Fibroblast of lung (primary cell): ENCODE measurements around the gene SPON1. TPM values are rescaled to one million over a fixed set of nuclear protein-coding genes. Genes with fewer than 3 reads are reported as not detected.

Source experiments
- DNase-seq, 2 donors: peaks; one replicate each; pipeline versions ENCODE4 v3.0.0 to v3.0.0-alpha.2; 2010; ENCODE audit warnings: low read depth in 2 of 2
- H2AFZ ChIP-seq: 2 replicates; pipeline ENCODE4 v1.5.1; 2012; ENCODE audit warnings: low read length, control low read depth, inconsistent platforms
- H3K27ac ChIP-seq: 2 replicates; pipeline ENCODE4 v1.5.1; 2011; ENCODE audit warnings: low read length, control low read depth; ENCODE audit not compliant: insufficient read depth
- H3K27me3 ChIP-seq: 2 replicates; pipeline ENCODE4 v1.5.1; 2011; ENCODE audit warnings: mild to moderate bottlenecking, low read length; ENCODE audit not compliant: control insufficient read depth, insufficient read depth
- H3K36me3 ChIP-seq: 2 replicates; pipeline ENCODE4 v1.5.1; 2011; ENCODE audit warnings: low read length; ENCODE audit not compliant: control insufficient read depth, insufficient read depth
- H3K4me1 ChIP-seq: 2 replicates; pipeline ENCODE4 v1.5.1; 2011; ENCODE audit warnings: low read length; ENCODE audit not compliant: control insufficient read depth, insufficient read depth; ENCODE audit errors: extremely low read depth
- H3K4me2 ChIP-seq: 2 replicates; pipeline ENCODE4 v1.5.1; 2011; ENCODE audit warnings: low read length, control low read depth; ENCODE audit not compliant: insufficient read depth; ENCODE audit errors: extremely low read depth
- H3K4me3 ChIP-seq, 4 experiments: fragments of 200-600 bp in 1 of 4; sonication (generic) in 1 of 4; replicated peaks in 1 of 4; 2 replicates each; pipeline ENCODE4 v1.5.1; 2011 to 2016; ENCODE audit warnings: low read length in 4 of 4, low read depth in 3 of 4, mild to moderate bottlenecking in 3 of 4, control low read depth in 2 of 4, inconsistent platforms in 1 of 4, mixed read lengths in 1 of 4; ENCODE audit not compliant: insufficient read depth in 1 of 4; ENCODE audit errors: control extremely low read depth in 1 of 4
- H3K79me2 ChIP-seq: 2 replicates; pipeline ENCODE4 v1.5.1; 2012; ENCODE audit warnings: mild to moderate bottlenecking, low read length, inconsistent platforms; ENCODE audit not compliant: control insufficient read depth, insufficient read depth
- H3K9ac ChIP-seq: 2 replicates; pipeline ENCODE4 v1.5.1; 2011; ENCODE audit warnings: mild to moderate bottlenecking, low read length, control low read depth; ENCODE audit not compliant: insufficient read depth
- H3K9me3 ChIP-seq: 2 replicates; pipeline ENCODE4 v1.5.1; 2012; ENCODE audit warnings: low read depth, low read length; ENCODE audit not compliant: control insufficient read depth, insufficient read depth
- H4K20me1 ChIP-seq: 2 replicates; pipeline ENCODE4 v1.5.1; 2011; ENCODE audit warnings: low read length; ENCODE audit not compliant: control insufficient read depth, insufficient read depth; ENCODE audit errors: extremely low read depth
- EZH2 ChIP-seq: IDR thresholded peaks from 2 replicates; pipeline ENCODE4 v1.5.1; 2012; ENCODE audit warnings: low read length, control low read depth, mild to moderate bottlenecking; ENCODE audit errors: missing control alignments
- polyA plus RNA-seq, 2 donors: library from polyadenylated mRNA; depleted of rRNA in 1 of 2; stranded (reverse) in 1 of 2; unstranded in 1 of 2; fragments of >200 nt; gene quantifications; 2 replicates each; pipeline ENCODE4 v1.2.1, GENCODE V29; 2011 to 2012; ENCODE audit warnings: missing spikeins in 1 of 2
- total RNA-seq: library from RNA; depleted of rRNA; stranded (reverse); fragments of >200 nt; gene quantifications from 2 replicates; pipeline ENCODE4 v1.2.1, GENCODE V29; 2014
- TF ChIP-seq, protein P1 (sequence below), 2 donors: IDR thresholded peaks in 1 of 2; conservative IDR thresholded peaks in 1 of 2; 1 replicate in 1 of 2; 2 replicates in 1 of 2; pipeline ENCODE4 v1.5.1; 2011 to 2012; ENCODE audit warnings: low read length in 2 of 2, control low read depth in 1 of 2, inconsistent platforms in 1 of 2, low read depth in 1 of 2, mild to moderate bottlenecking in 1 of 2

Gene SPON1
- total and polyA plus RNA-seq, 2 donors (not counting 1 experiment from before 2014, with no cell fraction given) = 0.45 to 3.5 TPM

DNA sequence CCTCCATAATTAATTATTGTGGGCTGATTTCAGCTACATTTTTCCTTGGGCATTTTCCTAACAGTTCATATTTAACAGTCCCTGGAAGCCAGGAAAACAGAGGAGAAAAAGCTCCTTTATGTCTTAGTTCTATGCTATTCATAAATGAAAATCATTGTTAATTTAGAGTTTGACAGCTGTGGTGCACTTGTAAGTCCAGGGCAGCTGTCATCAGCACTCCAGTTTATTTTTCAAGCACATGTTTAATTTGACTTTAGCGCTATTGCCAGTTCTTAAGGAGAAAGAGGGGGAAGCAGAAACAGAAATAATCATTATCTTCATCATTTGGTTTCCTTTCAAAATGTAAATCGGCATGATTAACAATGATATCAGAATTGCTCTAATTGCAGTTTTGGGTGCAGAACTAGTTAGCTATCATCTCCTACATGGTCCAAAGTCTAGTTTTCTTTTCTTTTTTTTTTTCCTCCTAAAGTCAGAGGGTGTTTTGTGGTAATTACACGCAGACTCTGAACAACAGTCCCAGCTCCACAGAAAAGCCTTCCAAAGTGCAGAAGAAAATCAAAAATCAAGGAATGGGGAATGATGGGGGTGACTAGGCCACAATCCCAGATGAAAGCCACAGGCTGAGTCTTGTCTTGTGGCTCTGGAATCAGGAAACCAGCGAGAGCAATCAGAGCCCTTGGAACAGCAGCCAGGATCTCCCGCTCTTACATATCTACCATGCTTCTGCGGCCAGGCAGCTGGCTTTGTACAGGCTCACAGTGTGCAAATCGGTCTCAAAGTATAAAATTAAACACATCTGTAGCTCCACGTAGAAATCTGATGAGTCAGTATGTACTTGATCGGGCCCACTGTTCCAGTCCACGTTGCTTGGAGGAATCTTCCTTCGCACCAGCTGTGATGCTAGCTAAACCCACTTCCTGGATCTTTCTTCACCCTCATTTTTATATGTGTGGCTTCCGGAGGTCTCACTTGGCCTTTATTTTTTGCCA, 91.9 kb downstream of the SPON1 start:
- Histone ChIP-seq H3K9ac (no peak overlapping the region), H3K79me2 (no peaks in the 10 kb centered on the region), H4K20me1 (no peaks in the 10 kb centered on the region), H3K4me1 (no peaks in the 10 kb centered on the region), H3K27me3 (no peaks in the 10 kb centered on the region), H2AFZ (no peak overlapping the region), H3K4me3 (no peak overlapping the region), H3K27ac (no peak overlapping the region), H3K4me2 (peak overlapping the region; percentile 63), H3K36me3 (no peaks in the 10 kb centered on the region), H3K9me3 (no peaks in the 10 kb centered on the region)
- DNase-seq = peak in 1 of 2 donors; percentile 56
- TF ChIP-seq, protein P1, sequence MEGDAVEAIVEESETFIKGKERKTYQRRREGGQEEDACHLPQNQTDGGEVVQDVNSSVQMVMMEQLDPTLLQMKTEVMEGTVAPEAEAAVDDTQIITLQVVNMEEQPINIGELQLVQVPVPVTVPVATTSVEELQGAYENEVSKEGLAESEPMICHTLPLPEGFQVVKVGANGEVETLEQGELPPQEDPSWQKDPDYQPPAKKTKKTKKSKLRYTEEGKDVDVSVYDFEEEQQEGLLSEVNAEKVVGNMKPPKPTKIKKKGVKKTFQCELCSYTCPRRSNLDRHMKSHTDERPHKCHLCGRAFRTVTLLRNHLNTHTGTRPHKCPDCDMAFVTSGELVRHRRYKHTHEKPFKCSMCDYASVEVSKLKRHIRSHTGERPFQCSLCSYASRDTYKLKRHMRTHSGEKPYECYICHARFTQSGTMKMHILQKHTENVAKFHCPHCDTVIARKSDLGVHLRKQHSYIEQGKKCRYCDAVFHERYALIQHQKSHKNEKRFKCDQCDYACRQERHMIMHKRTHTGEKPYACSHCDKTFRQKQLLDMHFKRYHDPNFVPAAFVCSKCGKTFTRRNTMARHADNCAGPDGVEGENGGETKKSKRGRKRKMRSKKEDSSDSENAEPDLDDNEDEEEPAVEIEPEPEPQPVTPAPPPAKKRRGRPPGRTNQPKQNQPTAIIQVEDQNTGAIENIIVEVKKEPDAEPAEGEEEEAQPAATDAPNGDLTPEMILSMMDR (conservative IDR thresholded peaks at IDR 0.05 in 1 of 2, IDR thresholded peaks at IDR 0.05 in 1 of 2; ENCODE audit: low read depth in 1 of 2, low read length in 2 of 2) = no peak
- TF ChIP-seq EZH2 = no peak

DNA sequence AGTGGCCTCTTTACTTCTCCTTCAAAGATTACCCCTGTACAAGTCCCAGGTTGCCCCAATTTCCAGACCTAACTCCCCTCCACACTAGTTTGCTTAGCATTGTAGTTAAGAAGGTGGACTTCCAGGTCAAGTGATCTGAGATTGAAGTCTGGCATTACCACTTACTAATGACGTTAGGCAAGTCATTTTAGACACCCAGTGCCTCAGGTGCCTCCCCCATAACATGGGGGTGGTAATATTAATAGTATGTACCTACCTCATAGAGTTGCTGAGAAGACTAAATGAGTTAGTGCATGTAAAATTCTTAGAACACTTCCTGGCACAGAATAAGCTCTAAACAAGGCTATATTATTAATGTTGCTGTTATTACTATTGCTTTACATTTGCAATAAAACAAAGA, 93.4 kb downstream of the SPON1 start:
- Histone ChIP-seq H3K9me3 (no peaks in the 10 kb centered on the region), H3K9ac (no peak overlapping the region), H4K20me1 (no peaks in the 10 kb centered on the region), H3K27me3 (no peaks in the 10 kb centered on the region), H3K4me2 (no peak overlapping the region), H2AFZ (no peak overlapping the region), H3K27ac (no peak overlapping the region), H3K4me3 (no peak overlapping the region), H3K36me3 (no peaks in the 10 kb centered on the region), H3K79me2 (no peaks in the 10 kb centered on the region), H3K4me1 (no peaks in the 10 kb centered on the region)
- TF ChIP-seq, protein P1 (conservative IDR thresholded peaks at IDR 0.05 in 1 of 2, IDR thresholded peaks at IDR 0.05 in 1 of 2; ENCODE audit: low read depth in 1 of 2, low read length in 2 of 2) = no peak
- no peak for TF ChIP-seq EZH2
- DNase-seq = no peak

DNA sequence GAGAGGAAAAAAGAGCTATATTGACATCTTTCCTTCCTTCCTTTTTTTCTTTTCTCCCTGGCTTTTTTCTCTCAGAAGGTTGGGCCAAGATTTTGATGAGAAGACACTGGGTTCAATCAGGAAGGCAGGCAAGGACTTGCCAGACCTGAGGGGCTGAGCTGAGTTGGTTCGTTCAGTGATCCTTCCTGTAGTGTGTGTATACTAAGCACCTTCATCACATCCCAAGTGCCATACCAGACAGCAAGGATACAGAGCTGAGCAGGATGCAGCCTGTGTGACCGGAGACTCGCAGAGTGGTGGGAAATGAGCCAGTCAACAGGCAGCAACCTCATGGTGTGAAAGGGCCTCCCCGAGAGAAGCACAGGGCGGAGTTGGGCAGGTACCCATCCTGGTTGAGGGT, 95.5 kb downstream of the SPON1 start:
- no peak for DNase-seq
- Histone ChIP-seq H3K79me2 (no peaks in the 10 kb centered on the region), H3K9me3 (no peaks in the 10 kb centered on the region), H4K20me1 (no peaks in the 10 kb centered on the region), H3K27ac (no peak overlapping the region), H3K4me1 (no peaks in the 10 kb centered on the region), H3K4me2 (no peak overlapping the region), H3K27me3 (no peaks in the 10 kb centered on the region), H2AFZ (no peak overlapping the region), H3K9ac (no peak overlapping the region), H3K36me3 (no peaks in the 10 kb centered on the region), H3K4me3 (no peak overlapping the region)
- TF ChIP-seq, protein P1 (conservative IDR thresholded peaks at IDR 0.05 in 1 of 2, IDR thresholded peaks at IDR 0.05 in 1 of 2; ENCODE audit: low read depth in 1 of 2, low read length in 2 of 2) = no peak
- no peak for TF ChIP-seq EZH2
